ENCODE data around the gene COL23A1.

Gene COL23A1

DNA sequence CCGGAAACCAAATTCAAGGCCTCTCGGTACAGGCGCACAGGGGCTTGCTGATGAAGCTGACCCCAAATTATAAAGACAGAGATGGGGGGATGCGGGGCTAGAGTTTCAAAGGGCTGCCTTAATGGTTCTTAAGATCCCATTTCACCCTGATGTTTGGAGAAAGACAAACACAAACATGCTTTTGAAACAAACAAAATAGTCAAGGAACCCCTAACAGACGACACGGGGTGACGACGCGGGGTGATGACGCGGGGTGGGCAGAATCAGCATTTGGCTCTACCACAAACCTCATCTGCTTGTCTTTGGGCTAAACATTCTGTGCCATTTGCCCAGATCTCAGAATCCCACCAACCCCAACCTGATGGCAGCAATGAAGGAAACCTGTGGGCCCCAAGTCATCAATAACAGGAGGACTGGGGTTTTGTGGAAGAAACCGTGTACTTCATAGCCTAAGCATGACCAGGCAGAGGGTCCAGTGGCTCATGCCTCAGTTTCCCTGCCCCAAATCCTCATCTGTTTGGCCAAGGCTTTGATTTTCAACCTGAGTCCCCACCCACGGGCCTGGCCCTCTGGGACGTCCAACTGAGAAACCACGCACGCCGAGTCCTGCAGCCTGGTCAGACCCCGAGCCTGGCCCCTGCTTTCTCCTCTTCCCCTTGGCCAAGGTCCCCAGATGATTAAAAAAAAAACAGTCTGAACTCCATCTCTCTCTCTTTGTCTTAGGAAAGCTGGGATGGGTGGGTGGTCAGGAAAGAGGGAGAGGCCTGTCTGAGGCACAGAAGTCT is 148.5 kb downstream of the COL23A1 start:
- Histone ChIP-seq H3K9me3 (replicated peaks; ENCODE audit: insufficient read depth, low read length) (no peaks in the 10 kb centered on the region), H3K9me2 (replicated peaks; ENCODE audit: insufficient read depth, low read length) (no peaks in the 10 kb centered on the region), H3K27ac (ENCODE audit: low read length) (no peak overlapping the region), H4K20me1 (ENCODE audit: insufficient read depth, low read length) (no peaks in the 10 kb centered on the region), H3K36me3 (replicated peaks; ENCODE audit: insufficient read depth, low read length) (no peaks in the 10 kb centered on the region), H3K4me1 (ENCODE audit: low read length) (no peaks in the 10 kb centered on the region), H3K79me2 (ENCODE audit: low read length) (no peaks in the 10 kb centered on the region), H2AFZ (ENCODE audit: low read length) (no peak overlapping the region), H3K4me3 (ENCODE audit: low read length) (no peak overlapping the region), H3K4me2 (ENCODE audit: low read depth, low read length) (no peak overlapping the region), H3F3A (ENCODE audit: insufficient read depth, low read length) (no peaks in the 10 kb centered on the region), H3K27me3 (replicated peaks; ENCODE audit: insufficient read depth, low read length) (peaks cover 40% of the 10 kb centered on the region), H3K9ac (ENCODE audit: low read length) (no peak overlapping the region)
- no peak for DNase-seq
- TF ChIP-seq EZH2 (optimal IDR thresholded peaks at IDR 0.05; ENCODE audit: low read depth, low read length) (no peak), EZH2phosphoT487 (IDR thresholded peaks at IDR 0.05; ENCODE audit: low read length) (no peak)
- TF ChIP-seq, protein P1, sequence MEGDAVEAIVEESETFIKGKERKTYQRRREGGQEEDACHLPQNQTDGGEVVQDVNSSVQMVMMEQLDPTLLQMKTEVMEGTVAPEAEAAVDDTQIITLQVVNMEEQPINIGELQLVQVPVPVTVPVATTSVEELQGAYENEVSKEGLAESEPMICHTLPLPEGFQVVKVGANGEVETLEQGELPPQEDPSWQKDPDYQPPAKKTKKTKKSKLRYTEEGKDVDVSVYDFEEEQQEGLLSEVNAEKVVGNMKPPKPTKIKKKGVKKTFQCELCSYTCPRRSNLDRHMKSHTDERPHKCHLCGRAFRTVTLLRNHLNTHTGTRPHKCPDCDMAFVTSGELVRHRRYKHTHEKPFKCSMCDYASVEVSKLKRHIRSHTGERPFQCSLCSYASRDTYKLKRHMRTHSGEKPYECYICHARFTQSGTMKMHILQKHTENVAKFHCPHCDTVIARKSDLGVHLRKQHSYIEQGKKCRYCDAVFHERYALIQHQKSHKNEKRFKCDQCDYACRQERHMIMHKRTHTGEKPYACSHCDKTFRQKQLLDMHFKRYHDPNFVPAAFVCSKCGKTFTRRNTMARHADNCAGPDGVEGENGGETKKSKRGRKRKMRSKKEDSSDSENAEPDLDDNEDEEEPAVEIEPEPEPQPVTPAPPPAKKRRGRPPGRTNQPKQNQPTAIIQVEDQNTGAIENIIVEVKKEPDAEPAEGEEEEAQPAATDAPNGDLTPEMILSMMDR (IDR thresholded peaks at IDR 0.05; ENCODE audit: low read length): no peak

DNA sequence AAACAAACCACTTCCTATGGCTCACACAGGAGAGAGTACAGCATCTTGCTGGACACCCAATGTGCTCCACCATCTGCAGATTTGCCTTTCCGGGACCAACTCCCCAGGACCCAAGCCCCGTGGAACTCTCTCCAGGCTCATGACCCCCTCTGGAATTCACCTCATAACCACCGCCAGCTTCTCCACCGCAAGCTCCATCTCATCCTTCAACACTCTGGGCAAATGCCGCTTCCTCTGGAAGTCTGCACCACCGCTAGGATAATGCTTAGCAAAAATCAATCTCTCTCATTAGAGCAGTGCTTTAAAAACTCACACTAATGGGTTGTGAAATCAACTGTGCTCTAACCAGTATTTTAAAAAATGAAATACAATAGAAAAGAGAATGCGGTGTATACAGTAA is 150.0 kb downstream of the COL23A1 start:
- no peak for DNase-seq

DNA sequence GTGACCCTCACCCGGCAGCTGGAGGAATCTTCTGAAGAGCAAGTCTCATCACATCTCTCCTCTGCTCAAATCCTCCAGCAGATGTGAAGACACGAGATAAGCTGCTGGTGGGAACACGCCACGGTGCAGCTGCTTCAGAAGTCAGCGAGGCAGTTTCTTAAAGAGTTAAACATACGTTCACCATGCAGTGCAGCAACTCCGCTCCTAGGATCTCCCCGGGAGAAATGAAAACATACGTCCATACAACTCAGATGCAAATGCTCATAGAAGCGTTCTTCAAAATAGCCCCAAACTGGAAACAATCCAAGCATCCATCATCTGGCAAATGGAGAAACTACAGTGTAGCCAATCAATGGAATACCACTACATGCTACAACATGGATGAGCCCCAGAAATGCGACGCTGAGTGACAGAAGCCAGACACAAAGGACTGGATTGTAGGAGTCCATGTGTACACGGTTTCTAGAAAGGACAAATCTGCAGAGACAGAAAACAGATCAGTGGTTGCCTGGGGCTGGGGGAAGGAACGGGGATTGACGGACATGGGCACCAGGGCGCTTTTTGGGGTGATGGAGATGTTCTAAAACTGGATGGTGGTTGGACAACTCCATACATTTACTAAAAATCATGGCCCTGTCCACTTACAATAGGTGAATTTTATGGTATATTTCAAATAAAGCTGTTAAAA is 150.6 kb downstream of the COL23A1 start:
- TF ChIP-seq, protein P1 (IDR thresholded peaks at IDR 0.05; ENCODE audit: low read length): no peak
- TF ChIP-seq EZH2 (optimal IDR thresholded peaks at IDR 0.05; ENCODE audit: low read depth, low read length) (no peak), EZH2phosphoT487 (IDR thresholded peaks at IDR 0.05; ENCODE audit: low read length) (no peak)

More for the DNA sequence above, 150.0 kb downstream of the COL23A1 start:
- TF ChIP-seq, protein P1 (IDR thresholded peaks at IDR 0.05; ENCODE audit: low read length): no peak
- TF ChIP-seq EZH2phosphoT487 (IDR thresholded peaks at IDR 0.05; ENCODE audit: low read length): no peak
- TF ChIP-seq EZH2 (optimal IDR thresholded peaks at IDR 0.05; ENCODE audit: low read depth, low read length): no peak
- no peaks in the 10 kb centered on the region for H3K36me3 ChIP-seq (replicated peaks; ENCODE audit: insufficient read depth, low read length)
- no peak overlapping the region for H3K9ac ChIP-seq (ENCODE audit: low read length)
- H3K9me3 ChIP-seq (replicated peaks; ENCODE audit: insufficient read depth, low read length): no peaks in the 10 kb centered on the region
- H3K4me3 ChIP-seq (ENCODE audit: low read length): no peak overlapping the region
- no peak overlapping the region for H3K4me2 ChIP-seq (ENCODE audit: low read depth, low read length)
- H3K27me3 ChIP-seq (replicated peaks; ENCODE audit: insufficient read depth, low read length): peaks cover 31% of the 10 kb centered on the region
- no peaks in the 10 kb centered on the region for H3K79me2 ChIP-seq (ENCODE audit: low read length)
- H4K20me1 ChIP-seq (ENCODE audit: insufficient read depth, low read length): no peaks in the 10 kb centered on the region
- no peak overlapping the region for H3K27ac ChIP-seq (ENCODE audit: low read length)
- no peaks in the 10 kb centered on the region for H3K9me2 ChIP-seq (replicated peaks; ENCODE audit: insufficient read depth, low read length)
- H3K4me1 ChIP-seq (ENCODE audit: low read length): no peaks in the 10 kb centered on the region
- no peak overlapping the region for H2AFZ ChIP-seq (ENCODE audit: low read length)
- no peaks in the 10 kb centered on the region for H3F3A ChIP-seq (ENCODE audit: insufficient read depth, low read length)

More for the DNA sequence above, 150.6 kb downstream of the COL23A1 start:
- H2AFZ ChIP-seq (ENCODE audit: low read length): no peak overlapping the region
- H3K27me3 ChIP-seq (replicated peaks; ENCODE audit: insufficient read depth, low read length): peaks cover 31% of the 10 kb centered on the region
- H3K27ac ChIP-seq (ENCODE audit: low read length): no peak overlapping the region
- H3K9me3 ChIP-seq (replicated peaks; ENCODE audit: insufficient read depth, low read length): no peaks in the 10 kb centered on the region
- H3K4me3 ChIP-seq (ENCODE audit: low read length): no peak overlapping the region
- H3K36me3 ChIP-seq (replicated peaks; ENCODE audit: insufficient read depth, low read length): no peaks in the 10 kb centered on the region
- H3K9me2 ChIP-seq (replicated peaks; ENCODE audit: insufficient read depth, low read length): no peaks in the 10 kb centered on the region
- no peaks in the 10 kb centered on the region for H3F3A ChIP-seq (ENCODE audit: insufficient read depth, low read length)
- H3K4me1 ChIP-seq (ENCODE audit: low read length): no peaks in the 10 kb centered on the region
- DNase-seq: no peak
- no peak overlapping the region for H3K4me2 ChIP-seq (ENCODE audit: low read depth, low read length)
- H4K20me1 ChIP-seq (ENCODE audit: insufficient read depth, low read length): no peaks in the 10 kb centered on the region
- no peaks in the 10 kb centered on the region for H3K79me2 ChIP-seq (ENCODE audit: low read length)
- H3K9ac ChIP-seq (ENCODE audit: low read length): no peak overlapping the region

Data from MM.1S (cell line).